ENCODE data around the gene DENND5A.
"Not testable (repeated sequence)": the region's sequence is repeated elsewhere in the genome, so short reads cannot be mapped to it uniquely, and the experiment has no call there.

The DENND5A gene

GRCh38 chr11:9172389-9172788, 92.8 kb downstream of the DENND5A start:
- DNase-seq: no peak

- no peak for DNase-seq
Observed at GRCh38 chr11:9170450-9170849, 94.7 kb downstream of the DENND5A start.

GRCh38 chr11:9169595-9170295, 95.4 kb downstream of the DENND5A start:
- no peak for DNase-seq

GRCh38 chr11:9161991-9162390, 103.2 kb downstream of the DENND5A start:
- DNase-seq: not testable (repeated sequence)

- peak; percentile 18 to 19 for DNase-seq
Observed at GRCh38 chr11:9160166-9160565, 105.0 kb downstream of the DENND5A start.

GRCh38 chr11:9158898-9159391, 106.2 kb downstream of the DENND5A start:
- no peak for DNase-seq

- no peak for DNase-seq
Observed at GRCh38 chr11:9155930-9156329, 109.2 kb downstream of the DENND5A start.

- no peak for DNase-seq
Observed at GRCh38 chr11:9153651-9154050, 111.5 kb downstream of the DENND5A start.

GRCh38 chr11:9151631-9152030, 113.5 kb downstream of the DENND5A start:
- DNase-seq: no peak

- DNase-seq: no peak
Observed at GRCh38 chr11:9150926-9151325, 114.2 kb downstream of the DENND5A start.

GRCh38 chr11:9150501-9150900, 114.6 kb downstream of the DENND5A start:
- no peak for DNase-seq

GRCh38 chr11:9148727-9149126, 116.4 kb downstream of the DENND5A start:
- DNase-seq: no peak

GRCh38 chr11:9148035-9148434, 117.1 kb downstream of the DENND5A start:
- no peak for DNase-seq

- no peak for DNase-seq
Observed at GRCh38 chr11:9146477-9146876, 118.7 kb downstream of the DENND5A start.

GRCh38 chr11:9145283-9145682, 119.9 kb downstream of the DENND5A start:
- DNase-seq: no peak

GRCh38 chr11:9144828-9145227, 120.3 kb downstream of the DENND5A start:
- DNase-seq: no peak

GRCh38 chr11:9143721-9144120, 121.4 kb downstream of the DENND5A start:
- DNase-seq: no peak

- DNase-seq: no peak
Observed at GRCh38 chr11:9142732-9143131, 122.4 kb downstream of the DENND5A start.

- no peak for DNase-seq
Observed at GRCh38 chr11:9141186-9141585, 124.0 kb downstream of the DENND5A start.

- DNase-seq: no peak
Observed at GRCh38 chr11:9139628-9140357, 125.4 kb downstream of the DENND5A start.

GRCh38 chr11:9138612-9139579, 126.3 kb downstream of the DENND5A start:
- DNase-seq: no peak

- DNase-seq: no peak
Observed at GRCh38 chr11:9138133-9138453, 127.1 kb downstream of the DENND5A start.
